KMS-11 (cell line): ENCODE data around the gene ALOXE3.

Experiments
- H2AFZ ChIP-seq: fragments of 200-600 bp; sonication (generic); 2 replicates; pipeline ENCODE4 v1.6.1; 2016; ENCODE audit warnings: antibody characterized with exemption, mixed run types, low read depth
- H3K27ac ChIP-seq: fragments of 200-600 bp; sonication (generic); 2 replicates; pipeline ENCODE4 v1.6.1; 2016; ENCODE audit warnings: mild to moderate bottlenecking, mixed run types
- H3K27me3 ChIP-seq: fragments of 200-600 bp; sonication (generic); 2 replicates; pipeline ENCODE4 v1.6.1; 2017; ENCODE audit warnings: mild to moderate bottlenecking, low read depth, mixed run types, moderate library complexity; ENCODE audit not compliant: insufficient read depth
- H3K36me3 ChIP-seq: fragments of 200-600 bp; sonication (generic); 2 replicates; pipeline ENCODE4 v1.6.1; 2017; ENCODE audit warnings: mild to moderate bottlenecking, mixed run types; ENCODE audit not compliant: insufficient read depth
- H3K4me1 ChIP-seq: fragments of 200-600 bp; sonication (generic); 2 replicates; pipeline ENCODE4 v1.6.1; 2016; ENCODE audit warnings: mild to moderate bottlenecking, low read depth, mixed run types; ENCODE audit not compliant: poor library complexity, severe bottlenecking
- H3K4me2 ChIP-seq: fragments of 200-600 bp; sonication (generic); 2 replicates; pipeline ENCODE4 v1.7.0; 2016; ENCODE audit warnings: mild to moderate bottlenecking, mixed run types
- H3K4me3 ChIP-seq: fragments of 200-600 bp; sonication (generic); IDR thresholded peaks from 2 replicates; pipeline ENCODE4 v1.6.1; 2017; ENCODE audit warnings: low read depth, low read length, mixed read lengths; ENCODE audit not compliant: insufficient read depth
- H3K79me2 ChIP-seq: fragments of 200-600 bp; sonication (generic); 2 replicates; pipeline ENCODE4 v1.6.1; 2016; ENCODE audit warnings: low read depth, mixed run types; ENCODE audit not compliant: insufficient read depth
- H3K9ac ChIP-seq: fragments of 200-600 bp; sonication (generic); 2 replicates; pipeline ENCODE4 v1.6.1; 2016; ENCODE audit warnings: mild to moderate bottlenecking, mixed run types
- H4K20me1 ChIP-seq: fragments of 200-600 bp; sonication (generic); 2 replicates; pipeline ENCODE4 v1.6.1; 2016; ENCODE audit warnings: mild to moderate bottlenecking, mixed run types; ENCODE audit not compliant: insufficient read depth
- TF ChIP-seq, protein P1 (sequence below): fragments of 200-600 bp; sonication (generic); conservative IDR thresholded peaks from 2 replicates; pipeline ENCODE4 v1.6.1; 2017; ENCODE audit warnings: low read depth, mild to moderate bottlenecking, antibody characterized with exemption, low read length, moderate library complexity, mixed read lengths

ALOXE3 gene

GRCh38 chr17:8075574-8076342 lies 42.6 kb downstream of the ALOXE3 start:
- H2AFZ ChIP-seq, result no peak overlapping the region
- TF ChIP-seq, protein P1, sequence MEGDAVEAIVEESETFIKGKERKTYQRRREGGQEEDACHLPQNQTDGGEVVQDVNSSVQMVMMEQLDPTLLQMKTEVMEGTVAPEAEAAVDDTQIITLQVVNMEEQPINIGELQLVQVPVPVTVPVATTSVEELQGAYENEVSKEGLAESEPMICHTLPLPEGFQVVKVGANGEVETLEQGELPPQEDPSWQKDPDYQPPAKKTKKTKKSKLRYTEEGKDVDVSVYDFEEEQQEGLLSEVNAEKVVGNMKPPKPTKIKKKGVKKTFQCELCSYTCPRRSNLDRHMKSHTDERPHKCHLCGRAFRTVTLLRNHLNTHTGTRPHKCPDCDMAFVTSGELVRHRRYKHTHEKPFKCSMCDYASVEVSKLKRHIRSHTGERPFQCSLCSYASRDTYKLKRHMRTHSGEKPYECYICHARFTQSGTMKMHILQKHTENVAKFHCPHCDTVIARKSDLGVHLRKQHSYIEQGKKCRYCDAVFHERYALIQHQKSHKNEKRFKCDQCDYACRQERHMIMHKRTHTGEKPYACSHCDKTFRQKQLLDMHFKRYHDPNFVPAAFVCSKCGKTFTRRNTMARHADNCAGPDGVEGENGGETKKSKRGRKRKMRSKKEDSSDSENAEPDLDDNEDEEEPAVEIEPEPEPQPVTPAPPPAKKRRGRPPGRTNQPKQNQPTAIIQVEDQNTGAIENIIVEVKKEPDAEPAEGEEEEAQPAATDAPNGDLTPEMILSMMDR, result no peak
- H3K27ac ChIP-seq, result no peak overlapping the region
- no peak overlapping the region for H3K4me3 ChIP-seq
- H3K27me3 ChIP-seq, result no peaks in the 10 kb centered on the region
- H3K36me3 ChIP-seq, result no peaks in the 10 kb centered on the region
- H3K4me1 ChIP-seq, result no peaks in the 10 kb centered on the region
- H4K20me1 ChIP-seq, result no peaks in the 10 kb centered on the region
- H3K79me2 ChIP-seq, result no peaks in the 10 kb centered on the region
- no peak overlapping the region for H3K4me2 ChIP-seq
- H3K9ac ChIP-seq, result no peak overlapping the region

DNA sequence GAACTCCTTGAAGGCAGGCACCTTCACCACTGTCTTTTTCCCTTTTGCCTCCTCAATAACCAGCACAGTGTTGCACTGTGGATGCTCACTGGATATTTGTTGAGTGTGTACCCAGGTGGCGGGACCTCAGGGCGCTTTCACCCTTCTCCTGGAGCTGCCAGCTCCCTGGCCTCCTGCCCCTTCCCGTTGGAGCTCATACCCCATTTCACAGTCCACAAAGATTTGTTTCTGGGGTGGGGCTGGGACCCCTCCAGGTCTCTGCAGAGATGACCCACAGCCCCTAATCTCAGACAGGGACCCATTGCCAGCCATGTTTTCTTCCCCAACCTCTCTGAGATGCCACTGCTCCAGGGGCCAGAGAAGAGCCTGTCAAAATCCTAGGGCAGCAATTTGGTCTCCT lies 43.2 kb downstream of the ALOXE3 start:
- Histone ChIP-seq H3K27me3 (no peaks in the 10 kb centered on the region), H2AFZ (no peak overlapping the region), H3K79me2 (no peaks in the 10 kb centered on the region), H3K4me3 (no peak overlapping the region), H3K27ac (no peak overlapping the region), H3K4me2 (no peak overlapping the region), H3K36me3 (no peaks in the 10 kb centered on the region), H3K9ac (no peak overlapping the region), H3K4me1 (no peaks in the 10 kb centered on the region), H4K20me1 (no peaks in the 10 kb centered on the region)
- TF ChIP-seq, protein P1, result no peak

- Histone ChIP-seq H3K27me3 (no peaks in the 10 kb centered on the region), H3K79me2 (no peaks in the 10 kb centered on the region), H3K4me1 (no peaks in the 10 kb centered on the region), H2AFZ (no peak overlapping the region), H3K27ac (no peak overlapping the region), H3K36me3 (no peaks in the 10 kb centered on the region), H3K9ac (no peak overlapping the region), H3K4me2 (no peak overlapping the region), H4K20me1 (no peaks in the 10 kb centered on the region), H3K4me3 (no peak overlapping the region)
- TF ChIP-seq, protein P1, result no peak
Measured at GRCh38 chr17:8074554-8074953, 43.8 kb downstream of the ALOXE3 start.

DNA sequence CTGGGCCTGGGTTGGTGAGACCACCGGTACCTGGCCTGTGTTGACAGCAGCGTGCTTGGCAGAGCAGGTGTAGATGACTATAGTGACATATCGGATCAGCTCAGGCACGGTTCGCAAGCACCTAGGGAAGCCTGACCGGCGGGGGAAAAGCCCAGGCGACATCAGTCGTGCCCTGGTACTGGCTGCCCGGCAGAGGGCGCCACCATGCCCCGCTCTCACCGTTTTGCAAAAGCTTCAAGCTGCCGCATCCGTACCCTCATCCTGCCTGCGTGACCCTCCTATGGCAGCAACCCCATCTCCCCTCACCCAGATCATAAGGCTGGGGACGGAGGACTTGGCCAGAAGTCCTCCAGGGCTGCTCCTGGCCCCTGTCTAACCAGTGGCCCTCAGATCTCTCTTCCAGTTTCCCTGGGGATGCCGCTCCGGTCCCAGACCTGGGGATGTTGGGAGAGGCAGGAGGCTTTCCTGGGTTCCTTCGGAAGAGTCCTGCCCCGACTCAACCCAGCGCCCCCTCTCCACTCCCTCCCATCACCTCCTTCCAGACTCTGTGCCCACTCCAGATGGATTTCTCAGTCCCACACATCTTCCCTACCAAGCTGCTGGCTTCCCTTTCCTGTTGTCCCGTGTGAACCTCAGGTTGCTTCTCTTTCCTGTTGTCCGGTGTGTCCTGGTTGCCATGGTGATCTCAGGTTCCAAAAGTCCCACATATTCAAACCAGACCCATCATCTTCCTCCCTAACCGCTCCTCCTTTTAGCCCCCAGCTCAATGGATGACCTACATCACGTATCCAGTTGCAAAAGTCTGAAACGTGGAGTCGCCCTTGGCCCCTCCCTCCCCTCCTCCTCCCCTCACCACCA lies 44.5 kb downstream of the ALOXE3 start:
- H3K4me3 ChIP-seq, result no peak overlapping the region
- TF ChIP-seq, protein P1, result peak; percentile 57
- no peak overlapping the region for H2AFZ ChIP-seq
- H3K36me3 ChIP-seq, result no peaks in the 10 kb centered on the region
- no peak overlapping the region for H3K9ac ChIP-seq
- no peaks in the 10 kb centered on the region for H3K27me3 ChIP-seq
- no peaks in the 10 kb centered on the region for H3K4me1 ChIP-seq
- H3K4me2 ChIP-seq, result no peak overlapping the region
- no peaks in the 10 kb centered on the region for H3K79me2 ChIP-seq
- no peaks in the 10 kb centered on the region for H4K20me1 ChIP-seq
- H3K27ac ChIP-seq, result no peak overlapping the region
